ENCODE results near the gene AFF1. TPM values are rescaled to one million over a fixed set of nuclear protein-coding genes. Genes with fewer than 3 reads are reported as not detected.

Gene AFF1
- total RNA-seq, 2 experiments from 2014 or later, result 50.3 to 51.2 TPM

DNA sequence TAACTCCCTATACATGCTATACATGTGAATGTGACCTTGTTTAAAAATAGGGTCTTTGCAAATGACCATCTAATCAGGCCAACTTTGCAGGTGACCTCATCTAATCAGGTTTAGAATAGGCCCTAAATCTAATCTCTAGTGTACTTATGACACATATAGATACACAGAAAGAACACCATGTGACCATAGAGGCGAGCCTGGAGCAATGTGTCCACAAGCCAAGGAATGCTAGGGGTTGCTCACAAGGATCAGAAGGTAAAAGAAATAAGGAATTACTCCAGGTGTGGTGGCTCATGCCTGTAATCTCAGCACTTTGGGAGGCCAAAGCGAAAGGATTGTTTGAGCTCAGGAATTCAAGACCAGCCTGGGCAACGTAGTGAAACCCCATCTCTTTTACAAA lies 32.9 kb upstream of the AFF1 start:
- peaks cover 10% of the 10 kb centered on the region for H3K4me1 ChIP-seq (ENCODE audit: insufficient read depth, low read length)
- Mint-ChIP-seq H3K4me1 (ENCODE audit: low read depth) (no peaks in the 10 kb centered on the region), H3K9me3 (no peaks in the 10 kb centered on the region), H3K4me3 (no peak overlapping the region), H3K36me3 (ENCODE audit: low read depth) (no peaks in the 10 kb centered on the region), H3K27me3 (peaks cover 7% of the 10 kb centered on the region), H3K27ac (no peak overlapping the region)
- H3K36me3 ChIP-seq (ENCODE audit: insufficient read depth, low read length), result no peaks in the 10 kb centered on the region
- H3K9me3 ChIP-seq (ENCODE audit: control insufficient read depth in 1 of 2, insufficient read depth in 1 of 2, low read length in 2 of 2), result no peaks in the 10 kb centered on the region
- DNase-seq, result no peak
- CTCF ChIA-PET, result no interaction called here
- H3K4me3 ChIP-seq (ENCODE audit: low read length), result no peak overlapping the region
- H3K27ac ChIP-seq (ENCODE audit: low read depth in 1 of 2, low read length in 2 of 2), result no peak overlapping the region
- POLR2A ChIA-PET, result no interaction called here
- peaks cover 0 to 2% of the 10 kb centered on the region in 2 experiments for H3K27me3 ChIP-seq (ENCODE audit: control insufficient read depth in 1 of 2, insufficient read depth in 2 of 2, low read length in 2 of 2)
- ATAC-seq (ENCODE audit: poor library complexity), result no peak
- TF ChIP-seq, protein P1, sequence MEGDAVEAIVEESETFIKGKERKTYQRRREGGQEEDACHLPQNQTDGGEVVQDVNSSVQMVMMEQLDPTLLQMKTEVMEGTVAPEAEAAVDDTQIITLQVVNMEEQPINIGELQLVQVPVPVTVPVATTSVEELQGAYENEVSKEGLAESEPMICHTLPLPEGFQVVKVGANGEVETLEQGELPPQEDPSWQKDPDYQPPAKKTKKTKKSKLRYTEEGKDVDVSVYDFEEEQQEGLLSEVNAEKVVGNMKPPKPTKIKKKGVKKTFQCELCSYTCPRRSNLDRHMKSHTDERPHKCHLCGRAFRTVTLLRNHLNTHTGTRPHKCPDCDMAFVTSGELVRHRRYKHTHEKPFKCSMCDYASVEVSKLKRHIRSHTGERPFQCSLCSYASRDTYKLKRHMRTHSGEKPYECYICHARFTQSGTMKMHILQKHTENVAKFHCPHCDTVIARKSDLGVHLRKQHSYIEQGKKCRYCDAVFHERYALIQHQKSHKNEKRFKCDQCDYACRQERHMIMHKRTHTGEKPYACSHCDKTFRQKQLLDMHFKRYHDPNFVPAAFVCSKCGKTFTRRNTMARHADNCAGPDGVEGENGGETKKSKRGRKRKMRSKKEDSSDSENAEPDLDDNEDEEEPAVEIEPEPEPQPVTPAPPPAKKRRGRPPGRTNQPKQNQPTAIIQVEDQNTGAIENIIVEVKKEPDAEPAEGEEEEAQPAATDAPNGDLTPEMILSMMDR (IDR thresholded peaks at IDR 0.05), result no peak
- intact Hi-C loops (cut with DNase I, micrococcal nuclease), result no loop called here

DNA sequence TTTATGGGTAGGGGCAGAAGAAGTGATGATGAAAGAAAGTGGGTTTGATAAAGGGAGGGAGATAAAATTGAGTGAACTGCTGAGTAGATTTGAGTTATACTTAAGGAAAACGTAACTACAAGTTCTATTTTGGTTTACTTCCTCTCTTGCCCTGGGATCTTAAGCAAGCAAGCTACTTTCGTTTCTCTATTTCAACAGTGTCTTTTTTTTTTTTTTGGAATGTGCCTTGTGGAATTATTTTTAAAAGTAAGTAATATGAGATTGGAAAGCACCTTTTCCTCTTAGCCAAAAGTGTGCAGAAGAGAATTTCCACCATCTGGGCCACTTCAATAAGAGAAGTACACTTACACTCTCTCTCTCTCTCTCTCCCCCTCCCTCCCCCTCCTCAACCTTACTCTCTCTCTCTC lies 26.6 kb upstream of the AFF1 start:
- POLR2A ChIA-PET, result interaction anchor here (0.7 kb wide), 1 partner anchor 516 kb away, joined by 3 read pairs; no protein-coding TSS in a partner anchor
- CTCF ChIA-PET, result interaction anchor here (0.7 kb wide), 1 partner anchor 230 kb away, joined by 3 read pairs; no protein-coding TSS in a partner anchor
- peak overlapping the region; percentile 37 for H3K27ac Mint-ChIP-seq

DNA sequence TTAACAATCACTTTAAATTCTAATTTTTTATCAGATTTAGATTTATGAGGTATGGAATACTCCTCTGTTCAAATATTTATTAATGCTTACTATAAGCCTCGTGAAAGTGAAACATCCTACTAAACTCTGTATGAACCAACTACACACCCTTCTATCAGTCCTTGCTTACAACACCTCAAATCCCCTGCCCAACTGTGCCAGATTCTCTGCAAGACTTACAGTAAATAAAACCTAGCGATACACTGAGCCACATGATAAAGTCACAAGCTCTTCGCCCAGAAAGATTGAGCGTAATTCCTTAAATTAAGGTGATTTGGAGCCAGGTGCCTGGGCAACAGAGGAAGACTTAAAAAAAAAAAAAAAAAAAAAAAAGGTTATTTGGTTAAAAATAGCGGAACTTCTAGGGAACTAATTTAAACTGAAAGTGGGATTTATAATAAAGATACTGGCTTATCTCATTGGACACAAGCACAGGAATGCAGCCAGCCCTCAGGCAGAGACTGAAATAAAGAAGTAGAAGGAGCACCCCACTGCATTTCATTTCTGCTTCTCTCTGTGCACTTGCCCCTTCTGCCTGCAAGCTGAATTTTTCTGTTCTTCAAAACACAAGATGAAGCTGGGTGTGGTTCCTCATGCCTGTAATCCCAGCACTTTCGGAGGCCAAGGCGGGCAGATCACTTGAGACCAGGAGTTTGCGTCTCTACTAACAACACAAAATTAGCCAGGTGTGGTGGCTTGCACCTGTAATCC lies 25.1 kb upstream of the AFF1 start:
- POLR2A ChIA-PET, result interaction anchor here (0.6 kb wide), 1 partner anchor 310 kb away, joined by 3 read pairs; no protein-coding TSS in a partner anchor
- peaks cover 24% of the 10 kb centered on the region for H3K4me1 Mint-ChIP-seq (ENCODE audit: low read depth)
- CTCF ChIA-PET, result interaction anchor here (3.0 kb wide), 1 partner anchor 13 kb away, joined by 9 read pairs; no protein-coding TSS in a partner anchor

More for the DNA sequence above, 26.6 kb upstream of the AFF1 start:
- TF ChIP-seq, protein P1 (IDR thresholded peaks at IDR 0.05), result no peak
- ATAC-seq (ENCODE audit: poor library complexity), result peak; percentile 29
- peak in 3 of 14 experiments; percentile 24 to 29 (median 26) for DNase-seq
- Histone ChIP-seq H3K27me3 (ENCODE audit: control insufficient read depth in 1 of 2, insufficient read depth in 2 of 2, low read length in 2 of 2) (peaks cover 0 to 2% of the 10 kb centered on the region in 2 experiments), H3K4me3 (ENCODE audit: low read length) (peak overlapping the region; percentile 11), H3K4me1 (ENCODE audit: insufficient read depth, low read length) (peaks cover 14% of the 10 kb centered on the region), H3K9me3 (ENCODE audit: control insufficient read depth in 1 of 2, insufficient read depth in 1 of 2, low read length in 2 of 2) (no peaks in the 10 kb centered on the region), H3K27ac (ENCODE audit: low read depth in 1 of 2, low read length in 2 of 2) (no peak overlapping the region), H3K36me3 (ENCODE audit: insufficient read depth, low read length) (no peaks in the 10 kb centered on the region)
- no peaks in the 10 kb centered on the region for H3K9me3 Mint-ChIP-seq
- intact Hi-C loops (cut with DNase I, micrococcal nuclease), result no loop called here
- peak overlapping the region; percentile 82 for H3K4me3 Mint-ChIP-seq
- H3K36me3 Mint-ChIP-seq (ENCODE audit: low read depth), result no peaks in the 10 kb centered on the region
- no peaks in the 10 kb centered on the region for H3K27me3 Mint-ChIP-seq
- H3K4me1 Mint-ChIP-seq (ENCODE audit: low read depth), result peaks cover 24% of the 10 kb centered on the region

More for the DNA sequence above, 25.1 kb upstream of the AFF1 start:
- H3K36me3 Mint-ChIP-seq (ENCODE audit: low read depth), result no peaks in the 10 kb centered on the region
- H3K4me1 ChIP-seq (ENCODE audit: insufficient read depth, low read length), result peaks cover 5% of the 10 kb centered on the region
- no peaks in the 10 kb centered on the region for H3K9me3 ChIP-seq (ENCODE audit: control insufficient read depth in 1 of 2, insufficient read depth in 1 of 2, low read length in 2 of 2)
- intact Hi-C loops (cut with DNase I, micrococcal nuclease), result no loop called here
- H3K27me3 Mint-ChIP-seq, result no peaks in the 10 kb centered on the region
- TF ChIP-seq, protein P1 (IDR thresholded peaks at IDR 0.05), result no peak
- no peaks in the 10 kb centered on the region for H3K36me3 ChIP-seq (ENCODE audit: insufficient read depth, low read length)
- H3K4me3 Mint-ChIP-seq, result no peak overlapping the region
- H3K27ac ChIP-seq (ENCODE audit: low read depth in 1 of 2, low read length in 2 of 2), result no peak overlapping the region
- no peak overlapping the region for H3K27ac Mint-ChIP-seq
- no peaks in the 10 kb centered on the region for H3K9me3 Mint-ChIP-seq
- no peak overlapping the region for H3K4me3 ChIP-seq (ENCODE audit: low read length)
- DNase-seq (peak in 1 of 14 experiments; percentile 17), ATAC-seq (ENCODE audit: poor library complexity) (no peak)
- H3K27me3 ChIP-seq (ENCODE audit: control insufficient read depth in 1 of 2, insufficient read depth in 2 of 2, low read length in 2 of 2), result no peaks in the 10 kb centered on the region

Measured in CD4-positive, alpha-beta T cell (primary cell).